Measurements from ENCODE around the gene PPME1. TPM values are rescaled to one million over a fixed set of nuclear protein-coding genes. Genes with fewer than 3 reads are reported as not detected.

PPME1 gene
- total RNA-seq, 4 donors from 2014 or later, result 23.2 to 25.0 (median 23.8) TPM

DNA sequence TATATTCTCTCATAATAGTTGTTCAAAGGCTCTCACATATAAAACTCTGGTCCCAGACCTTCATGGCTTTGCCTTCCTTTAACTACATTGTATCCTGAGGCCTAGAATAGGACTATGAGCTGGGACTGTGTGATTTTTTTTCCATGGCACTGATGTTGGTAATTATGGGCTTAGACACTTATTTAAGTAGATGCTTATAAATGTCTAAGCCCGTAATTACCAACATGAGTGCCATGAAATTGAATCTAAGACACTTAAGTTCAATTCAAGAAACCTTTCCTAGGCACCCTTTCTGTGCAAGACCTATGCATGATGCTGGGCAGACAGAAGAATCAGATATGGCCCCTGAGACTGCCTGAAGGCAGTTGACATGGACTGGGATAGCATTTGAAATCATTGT lies 77.4 kb downstream of the PPME1 start:
- no peak for ATAC-seq (ENCODE audit: low FRiP score)
- TF ChIP-seq, protein P1, sequence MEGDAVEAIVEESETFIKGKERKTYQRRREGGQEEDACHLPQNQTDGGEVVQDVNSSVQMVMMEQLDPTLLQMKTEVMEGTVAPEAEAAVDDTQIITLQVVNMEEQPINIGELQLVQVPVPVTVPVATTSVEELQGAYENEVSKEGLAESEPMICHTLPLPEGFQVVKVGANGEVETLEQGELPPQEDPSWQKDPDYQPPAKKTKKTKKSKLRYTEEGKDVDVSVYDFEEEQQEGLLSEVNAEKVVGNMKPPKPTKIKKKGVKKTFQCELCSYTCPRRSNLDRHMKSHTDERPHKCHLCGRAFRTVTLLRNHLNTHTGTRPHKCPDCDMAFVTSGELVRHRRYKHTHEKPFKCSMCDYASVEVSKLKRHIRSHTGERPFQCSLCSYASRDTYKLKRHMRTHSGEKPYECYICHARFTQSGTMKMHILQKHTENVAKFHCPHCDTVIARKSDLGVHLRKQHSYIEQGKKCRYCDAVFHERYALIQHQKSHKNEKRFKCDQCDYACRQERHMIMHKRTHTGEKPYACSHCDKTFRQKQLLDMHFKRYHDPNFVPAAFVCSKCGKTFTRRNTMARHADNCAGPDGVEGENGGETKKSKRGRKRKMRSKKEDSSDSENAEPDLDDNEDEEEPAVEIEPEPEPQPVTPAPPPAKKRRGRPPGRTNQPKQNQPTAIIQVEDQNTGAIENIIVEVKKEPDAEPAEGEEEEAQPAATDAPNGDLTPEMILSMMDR (IDR thresholded peaks at IDR 0.05), result no peak
- no peak for DNase-seq (ENCODE audit: low spot score)

DNA sequence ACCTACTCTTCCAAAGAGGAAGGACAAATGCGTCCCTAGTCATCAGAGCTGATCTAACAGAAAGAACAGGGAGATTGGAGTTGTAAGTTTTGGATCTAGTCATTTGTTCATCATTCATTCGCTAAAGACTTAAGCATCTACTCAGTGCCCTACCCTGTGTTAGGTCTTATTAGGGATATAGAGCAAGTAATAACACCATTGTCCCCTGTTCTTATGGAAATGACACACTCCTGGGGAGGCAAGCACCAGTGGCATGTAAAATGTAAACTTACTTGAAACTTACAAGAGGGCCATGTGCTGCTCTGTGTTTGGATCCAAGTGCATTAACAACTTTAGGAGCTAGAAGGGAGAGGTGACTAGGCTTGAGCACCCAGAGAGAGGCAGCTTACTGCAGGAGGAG lies 78.4 kb downstream of the PPME1 start:
- TF ChIP-seq, protein P1 (IDR thresholded peaks at IDR 0.05), result no peak
- DNase-seq (ENCODE audit: low spot score) (no peak), ATAC-seq (ENCODE audit: low FRiP score) (no peak)

DNA sequence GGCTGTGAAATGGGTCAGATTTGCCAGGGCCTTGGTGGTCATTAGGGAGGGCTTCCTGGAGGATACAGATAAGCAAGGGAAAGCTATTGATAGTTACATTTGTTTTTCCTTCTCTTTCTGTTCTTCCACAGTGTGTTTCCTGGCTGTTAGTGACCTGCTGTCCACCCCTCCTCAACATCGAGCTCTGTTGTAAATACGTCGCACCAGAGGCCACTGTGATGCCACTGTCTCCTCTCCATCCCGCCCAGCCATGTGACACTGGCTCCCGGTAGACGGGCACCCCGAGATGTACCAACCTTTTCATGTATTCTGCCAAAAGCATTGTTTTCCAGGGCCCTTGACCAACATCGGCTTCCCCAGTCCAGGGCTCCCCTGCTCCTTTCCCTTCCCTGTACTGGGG lies 82.3 kb downstream of the PPME1 start:
- DNase-seq (ENCODE audit: low spot score), result no peak
- TF ChIP-seq, protein P1 (IDR thresholded peaks at IDR 0.05), result no peak
- no peak for ATAC-seq (ENCODE audit: low FRiP score)

DNA sequence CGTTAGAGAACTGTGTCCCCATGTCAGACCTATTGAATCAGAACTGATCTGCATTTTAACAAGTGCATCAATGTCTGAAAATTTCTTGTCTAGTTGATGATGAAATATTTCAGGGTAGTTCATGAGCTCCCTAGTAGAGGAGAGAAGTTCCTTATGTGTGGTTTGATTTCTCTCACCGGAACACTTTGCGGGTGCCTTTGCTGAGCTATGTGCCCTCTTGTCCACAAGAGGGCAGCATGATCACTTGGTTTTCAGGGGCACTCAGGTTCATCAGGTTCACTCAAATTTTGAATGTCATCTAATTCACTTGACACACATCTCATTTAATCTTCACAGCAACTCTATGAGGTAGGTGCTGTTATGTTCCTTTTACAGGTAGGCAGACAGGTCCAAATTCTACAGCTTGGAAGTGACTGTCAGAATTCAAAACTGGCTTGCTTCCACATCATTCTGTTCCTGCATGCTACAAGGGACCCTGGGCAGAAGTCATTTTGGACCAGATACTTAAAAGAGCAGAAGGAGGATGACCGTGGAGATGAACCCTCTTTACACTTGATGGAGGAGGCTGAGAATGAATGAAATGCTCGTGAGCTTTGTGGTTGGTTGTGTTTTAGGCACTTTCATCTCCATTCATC lies 84.8 kb downstream of the PPME1 start:
- DNase-seq (ENCODE audit: low spot score), result no peak

DNA sequence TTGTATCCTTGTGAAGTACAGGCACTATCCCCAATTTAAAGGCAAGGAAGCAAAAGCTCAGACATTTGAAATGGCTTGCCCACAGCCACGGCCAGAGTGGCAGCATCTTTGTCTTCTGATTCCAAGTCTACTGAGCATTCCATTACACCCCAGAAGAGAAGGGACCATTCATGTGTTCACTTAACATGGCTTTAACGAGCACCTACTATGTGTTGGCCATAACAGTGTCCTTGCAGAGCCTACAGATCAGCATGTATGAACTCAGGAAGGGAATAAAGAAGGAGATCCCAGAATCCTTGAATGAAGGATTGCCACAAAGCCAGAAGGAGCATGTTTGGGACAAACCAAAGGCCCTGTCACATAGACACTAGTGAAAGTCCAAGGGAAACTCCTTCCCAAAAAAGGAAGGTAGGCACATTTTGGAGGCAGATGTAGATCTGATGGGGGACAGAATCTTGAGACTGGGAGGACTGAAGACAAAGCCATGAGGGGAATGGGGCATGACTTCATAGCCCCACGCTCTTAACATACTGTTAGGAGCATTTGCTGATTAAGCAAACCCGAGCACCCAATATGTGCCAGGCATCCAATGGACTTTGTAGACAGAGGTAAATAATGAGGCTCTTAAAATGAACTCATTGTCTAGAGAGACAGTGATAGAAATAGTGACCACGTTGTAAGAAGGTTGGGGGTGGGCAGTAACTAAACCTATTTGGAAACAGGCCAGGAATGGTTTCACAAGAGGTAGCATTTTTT lies 85.5 kb downstream of the PPME1 start:
- DNase-seq (ENCODE audit: low spot score) (no peak), ATAC-seq (ENCODE audit: low FRiP score) (no peak)
- TF ChIP-seq, protein P1 (IDR thresholded peaks at IDR 0.05), result no peak

More for the DNA sequence above, 84.8 kb downstream of the PPME1 start:
- TF ChIP-seq, protein P1 (IDR thresholded peaks at IDR 0.05), result peak in 2 of 3 donors; percentile 48 to 82
- ATAC-seq (ENCODE audit: low FRiP score), result no peak

DNA sequence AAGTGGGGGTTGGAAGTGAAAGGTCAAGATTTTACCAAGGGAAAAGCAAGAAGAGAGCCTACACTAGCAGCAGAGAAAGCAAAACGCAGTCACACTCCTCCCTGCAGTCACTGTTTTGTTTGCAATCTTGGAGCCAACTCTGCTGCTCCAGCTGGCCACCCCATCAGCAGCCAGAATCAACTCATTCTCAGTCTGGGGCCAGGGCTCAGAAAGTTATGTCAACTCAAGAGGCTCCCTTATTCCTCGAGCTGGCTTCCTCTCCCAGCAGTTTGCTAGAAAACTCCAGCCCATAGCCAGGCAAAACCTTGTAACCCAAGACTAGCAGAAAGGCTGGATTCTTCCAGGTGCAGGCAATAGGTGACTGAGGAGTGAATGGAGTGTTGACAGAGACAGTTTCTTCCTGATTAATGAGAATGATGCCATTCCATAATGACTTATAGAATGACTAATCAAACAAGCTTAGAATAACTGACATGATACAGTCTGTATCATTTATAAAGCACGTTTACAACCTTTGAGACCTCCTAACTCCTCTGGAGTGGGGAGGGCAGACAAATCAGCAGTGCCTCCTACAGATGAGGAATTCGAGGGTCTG lies 87.0 kb downstream of the PPME1 start:
- TF ChIP-seq, protein P1 (IDR thresholded peaks at IDR 0.05), result no peak
- DNase-seq (ENCODE audit: low spot score), result no peak
- ATAC-seq (ENCODE audit: low FRiP score), result no peak
